Neural cell (in vitro differentiated cells): Measurements from ENCODE around the gene ISOC2. TPM values are rescaled to one million over a fixed set of nuclear protein-coding genes. Genes with fewer than 3 reads are reported as not detected.

ENCODE experiments used
- H2AFZ ChIP-seq: fragments of 200-600, 300-800 bp; sonication (generic), shearing (Covaris generic); 2 replicates; pipeline ENCODE4 v1.6.0; 2014; ENCODE audit warnings: low read depth, mild to moderate bottlenecking, antibody characterized with exemption, low read length, moderate library complexity
- H3F3A ChIP-seq: fragments of 200-600 bp; shearing (Covaris generic); 2 replicates; pipeline ENCODE4 v1.6.1; 2016; ENCODE audit warnings: mild to moderate bottlenecking, moderate library complexity, mixed read lengths, antibody characterized with exemption, low read length; ENCODE audit not compliant: insufficient read depth, poor library complexity, severe bottlenecking
- H3K27ac ChIP-seq: fragments of 200-600, 300-800 bp; sonication (generic), shearing (Covaris generic); 2 replicates; pipeline ENCODE4 v1.5.1; 2014; ENCODE audit warnings: mild to moderate bottlenecking, low read length, moderate library complexity
- H3K27me3 ChIP-seq: fragments of 300-800, 200-600 bp; sonication (generic), shearing (Covaris generic); 2 replicates; pipeline ENCODE4 v1.6.0; 2014; ENCODE audit warnings: mild to moderate bottlenecking, low read depth, low read length, moderate library complexity; ENCODE audit not compliant: insufficient read depth
- H3K36me3 ChIP-seq: fragments of 300-800, 200-600 bp; sonication (generic), shearing (Covaris generic); 2 replicates; pipeline ENCODE4 v1.5.1; 2014; ENCODE audit warnings: mild to moderate bottlenecking, antibody characterized with exemption, low read length, moderate library complexity; ENCODE audit not compliant: insufficient read depth
- H3K4me2 ChIP-seq: fragments of 300-800, 200-600 bp; sonication (generic), shearing (Covaris generic); 2 replicates; pipeline ENCODE4 v1.6.0; 2014; ENCODE audit warnings: mild to moderate bottlenecking, low read length
- H3K4me3 ChIP-seq: fragments of 300-800, 200-600 bp; sonication (generic), shearing (Covaris generic); 2 replicates; pipeline ENCODE4 v1.5.1; 2014; ENCODE audit warnings: mild to moderate bottlenecking, low read length, moderate library complexity
- H3K79me2 ChIP-seq: fragments of 200-600 bp; shearing (Covaris generic); replicated peaks from 2 replicates; pipeline ENCODE4 v1.6.0; 2014; ENCODE audit warnings: mild to moderate bottlenecking, low read length, moderate library complexity; ENCODE audit not compliant: insufficient read depth
- H3K9ac ChIP-seq: fragments of 300-800, 200-600 bp; sonication (generic), shearing (Covaris generic); 2 replicates; pipeline ENCODE4 v1.6.1; 2016; ENCODE audit warnings: mild to moderate bottlenecking, low read length, mixed read lengths
- H3K9me2 ChIP-seq: fragments of 200-600 bp; shearing (Covaris generic); 2 replicates; pipeline ENCODE4 v1.6.1; 2016; ENCODE audit warnings: mild to moderate bottlenecking, low read length, mixed read lengths; ENCODE audit not compliant: insufficient read depth
- H3K9me3 ChIP-seq: fragments of 200-600, 300-800 bp; sonication (generic), shearing (Covaris generic); 2 replicates; pipeline ENCODE4 v1.6.1; 2016; ENCODE audit warnings: mild to moderate bottlenecking, mixed run types, low read length, moderate library complexity, mixed read lengths
- H4K20me1 ChIP-seq: fragments of 200-600 bp; shearing (Covaris generic); 2 replicates; pipeline ENCODE4 v1.6.1; 2016; ENCODE audit warnings: mild to moderate bottlenecking, mixed run types; ENCODE audit not compliant: insufficient read depth
- EP300 ChIP-seq: fragments of 450-650 bp; conservative IDR thresholded peaks from 2 replicates; pipeline ENCODE4 v1.6.1; 2014; ENCODE audit warnings: antibody characterized with exemption, mild to moderate bottlenecking, moderate library complexity; ENCODE audit not compliant: poor library complexity, severe bottlenecking
- EZH2 ChIP-seq: fragments of 200-600, 300-800 bp; shearing (Covaris generic), sonication (generic); IDR thresholded peaks from 2 replicates; pipeline ENCODE4 v1.6.1; 2014; ENCODE audit warnings: antibody characterized with exemption, low read length, borderline replicate concordance, mild to moderate bottlenecking; ENCODE audit not compliant: insufficient read depth, poor library complexity, severe bottlenecking
- MXI1 ChIP-seq: fragments of 450-650 bp; conservative IDR thresholded peaks from 2 replicates; pipeline ENCODE4 v1.6.1; 2014; ENCODE audit warnings: antibody characterized with exemption, mild to moderate bottlenecking; ENCODE audit not compliant: poor library complexity, severe bottlenecking
- POLR2AphosphoS5 ChIP-seq: IDR thresholded peaks from 2 replicates; pipeline ENCODE4 v1.6.1; 2012
- RAD21 ChIP-seq: fragments of 450-650 bp; conservative IDR thresholded peaks from 2 replicates; pipeline ENCODE4 v1.6.1; 2014; ENCODE audit warnings: antibody characterized with exemption, mild to moderate bottlenecking, moderate library complexity
- SMC3 ChIP-seq: fragments of 450-650 bp; conservative IDR thresholded peaks from 2 replicates; pipeline ENCODE4 v1.6.1; 2014; ENCODE audit warnings: antibody characterized with exemption, mild to moderate bottlenecking, moderate library complexity; ENCODE audit not compliant: poor library complexity
- TAF1 ChIP-seq: IDR thresholded peaks from 2 replicates; pipeline ENCODE4 v1.6.1; 2012; ENCODE audit warnings: low read depth
- polyA plus RNA-seq: library from polyadenylated mRNA; depleted of rRNA; stranded (reverse); fragments of >200 nt; gene quantifications from 2 replicates; pipeline ENCODE4 v1.2.3, GENCODE V29; 2014
- TF ChIP-seq, protein P1 (sequence below): IDR thresholded peaks from 2 replicates; pipeline ENCODE4 v1.6.1; 2012; ENCODE audit warnings: borderline replicate concordance
- TF ChIP-seq, protein P2 (sequence below): fragments of 450-650 bp; IDR thresholded peaks from 2 replicates; pipeline ENCODE4 v1.5.1; 2014; ENCODE audit warnings: antibody characterized with exemption, mild to moderate bottlenecking, moderate library complexity; ENCODE audit not compliant: poor library complexity, severe bottlenecking

Gene ISOC2
- polyA plus RNA-seq, 1 donor from 2014 or later: 48.1 TPM

DNA sequence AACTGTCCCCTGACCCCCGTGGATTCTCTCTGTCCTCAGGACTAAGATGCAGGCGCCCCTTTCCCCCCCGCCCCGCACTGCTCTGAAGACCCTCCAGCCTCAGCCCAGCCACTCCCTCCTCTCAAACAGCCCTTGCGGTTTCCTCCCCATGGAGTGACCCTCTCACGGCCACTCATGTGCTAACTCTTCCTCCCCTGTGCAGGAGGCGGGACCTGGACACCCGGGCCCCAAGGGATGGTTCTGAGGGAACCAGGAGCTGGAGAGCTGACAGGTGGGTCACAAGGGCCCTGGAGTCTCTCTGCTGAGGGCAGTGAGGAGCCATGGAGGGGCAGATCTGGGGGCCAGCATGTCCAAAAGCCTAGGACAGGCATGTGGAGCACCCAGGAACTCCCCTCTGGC is 1.9 kb downstream of the ISOC2 start:
- Histone ChIP-seq H3K4me2 (no peak overlapping the region), H3K27me3 (no peaks in the 10 kb centered on the region), H3K9me3 (no peaks in the 10 kb centered on the region), H2AFZ (no peak overlapping the region), H3K9ac (peak overlapping the region; percentile 12), H3F3A (no peaks in the 10 kb centered on the region), H3K9me2 (no peaks in the 10 kb centered on the region), H3K27ac (no peak overlapping the region), H3K79me2 (no peaks in the 10 kb centered on the region), H4K20me1 (no peaks in the 10 kb centered on the region), H3K4me3 (no peak overlapping the region), H3K36me3 (no peaks in the 10 kb centered on the region)
- TF ChIP-seq MXI1 (no peak), TAF1 (no peak), POLR2AphosphoS5 (no peak), RAD21 (no peak), EZH2 (no peak), SMC3 (no peak), EP300 (no peak)
- TF ChIP-seq, protein P1, sequence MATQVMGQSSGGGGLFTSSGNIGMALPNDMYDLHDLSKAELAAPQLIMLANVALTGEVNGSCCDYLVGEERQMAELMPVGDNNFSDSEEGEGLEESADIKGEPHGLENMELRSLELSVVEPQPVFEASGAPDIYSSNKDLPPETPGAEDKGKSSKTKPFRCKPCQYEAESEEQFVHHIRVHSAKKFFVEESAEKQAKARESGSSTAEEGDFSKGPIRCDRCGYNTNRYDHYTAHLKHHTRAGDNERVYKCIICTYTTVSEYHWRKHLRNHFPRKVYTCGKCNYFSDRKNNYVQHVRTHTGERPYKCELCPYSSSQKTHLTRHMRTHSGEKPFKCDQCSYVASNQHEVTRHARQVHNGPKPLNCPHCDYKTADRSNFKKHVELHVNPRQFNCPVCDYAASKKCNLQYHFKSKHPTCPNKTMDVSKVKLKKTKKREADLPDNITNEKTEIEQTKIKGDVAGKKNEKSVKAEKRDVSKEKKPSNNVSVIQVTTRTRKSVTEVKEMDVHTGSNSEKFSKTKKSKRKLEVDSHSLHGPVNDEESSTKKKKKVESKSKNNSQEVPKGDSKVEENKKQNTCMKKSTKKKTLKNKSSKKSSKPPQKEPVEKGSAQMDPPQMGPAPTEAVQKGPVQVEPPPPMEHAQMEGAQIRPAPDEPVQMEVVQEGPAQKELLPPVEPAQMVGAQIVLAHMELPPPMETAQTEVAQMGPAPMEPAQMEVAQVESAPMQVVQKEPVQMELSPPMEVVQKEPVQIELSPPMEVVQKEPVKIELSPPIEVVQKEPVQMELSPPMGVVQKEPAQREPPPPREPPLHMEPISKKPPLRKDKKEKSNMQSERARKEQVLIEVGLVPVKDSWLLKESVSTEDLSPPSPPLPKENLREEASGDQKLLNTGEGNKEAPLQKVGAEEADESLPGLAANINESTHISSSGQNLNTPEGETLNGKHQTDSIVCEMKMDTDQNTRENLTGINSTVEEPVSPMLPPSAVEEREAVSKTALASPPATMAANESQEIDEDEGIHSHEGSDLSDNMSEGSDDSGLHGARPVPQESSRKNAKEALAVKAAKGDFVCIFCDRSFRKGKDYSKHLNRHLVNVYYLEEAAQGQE: no peak
- TF ChIP-seq, protein P2, sequence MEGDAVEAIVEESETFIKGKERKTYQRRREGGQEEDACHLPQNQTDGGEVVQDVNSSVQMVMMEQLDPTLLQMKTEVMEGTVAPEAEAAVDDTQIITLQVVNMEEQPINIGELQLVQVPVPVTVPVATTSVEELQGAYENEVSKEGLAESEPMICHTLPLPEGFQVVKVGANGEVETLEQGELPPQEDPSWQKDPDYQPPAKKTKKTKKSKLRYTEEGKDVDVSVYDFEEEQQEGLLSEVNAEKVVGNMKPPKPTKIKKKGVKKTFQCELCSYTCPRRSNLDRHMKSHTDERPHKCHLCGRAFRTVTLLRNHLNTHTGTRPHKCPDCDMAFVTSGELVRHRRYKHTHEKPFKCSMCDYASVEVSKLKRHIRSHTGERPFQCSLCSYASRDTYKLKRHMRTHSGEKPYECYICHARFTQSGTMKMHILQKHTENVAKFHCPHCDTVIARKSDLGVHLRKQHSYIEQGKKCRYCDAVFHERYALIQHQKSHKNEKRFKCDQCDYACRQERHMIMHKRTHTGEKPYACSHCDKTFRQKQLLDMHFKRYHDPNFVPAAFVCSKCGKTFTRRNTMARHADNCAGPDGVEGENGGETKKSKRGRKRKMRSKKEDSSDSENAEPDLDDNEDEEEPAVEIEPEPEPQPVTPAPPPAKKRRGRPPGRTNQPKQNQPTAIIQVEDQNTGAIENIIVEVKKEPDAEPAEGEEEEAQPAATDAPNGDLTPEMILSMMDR: no peak

DNA sequence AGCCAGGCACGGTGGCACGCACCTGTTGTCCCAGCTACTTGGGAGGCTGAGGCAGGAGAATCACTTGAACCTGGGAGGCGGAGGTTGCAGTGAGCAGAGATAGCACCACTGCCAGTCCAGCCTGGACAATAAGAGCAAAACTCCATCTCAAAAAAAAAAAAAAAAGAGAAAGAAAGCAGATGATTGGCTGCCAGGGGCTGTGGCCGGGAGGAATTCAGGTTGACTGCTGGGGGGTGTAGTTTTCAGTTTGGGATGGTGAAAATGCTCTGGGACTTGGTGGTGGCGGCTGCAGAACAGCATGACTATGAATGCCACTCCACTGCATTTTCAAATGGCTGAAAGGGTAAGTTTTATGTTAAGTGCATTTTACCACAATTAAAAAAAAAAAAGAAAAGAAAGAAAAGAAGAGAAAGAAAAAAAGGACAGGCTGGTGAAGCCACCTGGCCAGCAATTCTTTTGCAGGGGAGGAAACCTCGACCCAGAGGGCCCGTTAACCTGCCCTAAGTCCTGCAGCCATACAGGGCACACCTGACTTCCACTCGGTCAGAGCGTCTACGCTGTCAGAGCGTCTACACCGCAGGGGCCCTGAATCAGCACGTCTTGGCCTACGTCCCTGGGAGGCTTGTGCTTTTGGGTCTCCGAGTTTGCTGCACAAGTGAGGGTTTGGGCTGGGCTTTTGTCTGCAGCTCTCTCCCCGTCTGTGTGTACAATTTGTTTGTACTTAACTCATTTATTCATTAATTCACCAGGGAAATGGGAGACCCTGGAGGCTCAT is 3.6 kb downstream of the ISOC2 start:
- no peak overlapping the region for H3K9ac ChIP-seq
- no peak for TF ChIP-seq MXI1
- no peak for TF ChIP-seq EP300
- TF ChIP-seq, protein P2: no peak
- no peak for TF ChIP-seq RAD21
- TF ChIP-seq, protein P1: no peak
- no peak for TF ChIP-seq TAF1
- TF ChIP-seq SMC3: no peak

More for the DNA sequence above, 3.6 kb downstream of the ISOC2 start:
- H3K36me3 ChIP-seq: no peaks in the 10 kb centered on the region
- no peaks in the 10 kb centered on the region for H3F3A ChIP-seq
- no peak overlapping the region for H2AFZ ChIP-seq
- no peak overlapping the region for H3K4me2 ChIP-seq
- H3K4me3 ChIP-seq: no peak overlapping the region
- no peaks in the 10 kb centered on the region for H3K27me3 ChIP-seq
- H3K9me3 ChIP-seq: no peaks in the 10 kb centered on the region
- H3K27ac ChIP-seq: no peak overlapping the region
- H4K20me1 ChIP-seq: no peaks in the 10 kb centered on the region
- H3K79me2 ChIP-seq: no peaks in the 10 kb centered on the region
- H3K9me2 ChIP-seq: no peaks in the 10 kb centered on the region
